ENCODE measurements around the gene SENP6.

Gene SENP6

DNA sequence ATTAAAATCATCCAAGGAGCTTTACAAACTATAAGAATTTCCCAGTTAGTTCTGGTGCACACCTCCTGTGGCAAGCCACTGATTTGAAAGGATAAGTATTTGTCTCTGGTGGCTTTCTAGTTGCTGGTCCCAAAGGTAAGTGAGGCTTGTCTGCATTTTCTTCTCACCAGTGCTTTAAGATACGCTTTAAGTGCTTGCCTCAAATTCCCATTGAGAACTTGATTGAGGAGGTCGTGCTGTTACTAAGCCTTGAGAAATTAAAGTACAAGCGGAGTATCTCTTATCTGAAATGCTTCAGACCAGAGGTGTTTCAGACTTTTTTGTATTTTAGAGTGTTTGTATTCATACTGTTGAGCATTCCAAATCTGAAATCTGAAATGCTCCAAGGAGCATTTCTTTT lies 117.5 kb downstream of the SENP6 start:
- Histone ChIP-seq H3K27ac (ENCODE audit: extremely low read depth, low read depth, low read length) (no peak overlapping the region), H3K36me3 (ENCODE audit: control insufficient read depth in 2 of 2, insufficient read depth in 1 of 2, low read length in 2 of 2) (peaks cover 15 to 21% of the 10 kb centered on the region in 2 experiments; a peak in 2 of 3 replicates), H3K9me3 (ENCODE audit: control insufficient read depth, insufficient read depth, low read depth, low read length) (no peaks in the 10 kb centered on the region), H3K4me3 (ENCODE audit: low read depth, low read length) (no peak overlapping the region), H3K4me1 (ENCODE audit: control insufficient read depth, insufficient read depth, low read length) (no peaks in the 10 kb centered on the region)
- ChIA-PET POLR2A (no interaction called here), CTCF (no interaction called here)
- TF ChIP-seq ZNF146 (tag by site-specific recombination; IDR thresholded peaks at IDR 0.05) (no peak), ZNF596 (tag by site-specific recombination; IDR thresholded peaks at IDR 0.05) (no peak), WT1 (tag by site-specific recombination; IDR thresholded peaks at IDR 0.05) (no peak), OSR2 (tag by site-specific recombination; IDR thresholded peaks at IDR 0.05) (no peak), ZNF174 (tag by site-specific recombination; IDR thresholded peaks at IDR 0.05) (no peak), ZFHX2 (tag by site-specific recombination; conservative IDR thresholded peaks at IDR 0.05) (no peak), ZNF629 (tag by site-specific recombination; IDR thresholded peaks at IDR 0.05) (no peak), PBX3 (CRISPR knock-in tag; IDR thresholded peaks at IDR 0.05) (no peak), ZNF843 (tag by site-specific recombination; IDR thresholded peaks at IDR 0.05) (no peak), ZNF398 (tag by site-specific recombination; IDR thresholded peaks at IDR 0.05) (no peak), ZNF830 (tag by site-specific recombination; IDR thresholded peaks at IDR 0.05; ENCODE audit: low read depth) (no peak), ZFP3 (tag by site-specific recombination; IDR thresholded peaks at IDR 0.05; ENCODE audit: low read depth) (no peak), ZNF214 (tag by site-specific recombination; IDR thresholded peaks at IDR 0.05; ENCODE audit: borderline replicate concordance) (no peak), MYNN (tag by site-specific recombination; IDR thresholded peaks at IDR 0.05; ENCODE audit: borderline replicate concordance) (no peak), ZSCAN30 (tag by site-specific recombination; IDR thresholded peaks at IDR 0.05) (no peak), ZNF155 (tag by site-specific recombination; IDR thresholded peaks at IDR 0.05) (no peak)
- TF ChIP-seq, protein P1, sequence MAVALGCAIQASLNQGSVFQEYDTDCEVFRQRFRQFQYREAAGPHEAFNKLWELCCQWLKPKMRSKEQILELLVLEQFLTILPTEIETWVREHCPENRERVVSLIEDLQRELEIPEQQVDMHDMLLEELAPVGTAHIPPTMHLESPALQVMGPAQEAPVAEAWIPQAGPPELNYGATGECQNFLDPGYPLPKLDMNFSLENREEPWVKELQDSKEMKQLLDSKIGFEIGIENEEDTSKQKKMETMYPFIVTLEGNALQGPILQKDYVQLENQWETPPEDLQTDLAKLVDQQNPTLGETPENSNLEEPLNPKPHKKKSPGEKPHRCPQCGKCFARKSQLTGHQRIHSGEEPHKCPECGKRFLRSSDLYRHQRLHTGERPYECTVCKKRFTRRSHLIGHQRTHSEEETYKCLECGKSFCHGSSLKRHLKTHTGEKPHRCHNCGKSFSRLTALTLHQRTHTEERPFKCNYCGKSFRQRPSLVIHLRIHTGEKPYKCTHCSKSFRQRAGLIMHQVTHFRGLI (tag by site-specific recombination; IDR thresholded peaks at IDR 0.05), result no peak

DNA sequence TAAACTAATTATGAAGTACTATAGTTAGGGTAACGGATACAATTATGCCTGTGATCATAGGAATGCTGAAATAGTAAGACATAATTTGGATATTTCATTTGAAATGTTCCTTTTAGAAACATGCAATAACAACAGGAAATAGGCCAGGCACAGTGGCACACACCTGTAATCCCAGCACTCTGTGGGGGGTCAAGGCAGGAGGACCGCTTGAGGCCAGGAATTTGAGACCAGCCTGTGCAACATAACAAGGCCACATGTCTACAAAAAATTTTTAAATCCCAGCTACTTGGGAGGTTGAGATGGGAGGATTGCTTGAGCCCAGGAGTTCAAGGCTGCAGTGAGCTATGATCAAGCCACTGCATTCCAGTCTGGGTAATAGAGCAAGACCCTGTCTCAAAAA lies 121.7 kb downstream of the SENP6 start:
- H3K4me3 ChIP-seq (ENCODE audit: low read depth, low read length), result no peak overlapping the region
- TF ChIP-seq ZNF544 (tag by site-specific recombination; IDR thresholded peaks at IDR 0.05) (no peak), ZNF785 (tag by site-specific recombination; IDR thresholded peaks at IDR 0.05) (no peak), TCF7L2 (IDR thresholded peaks at IDR 0.05; ENCODE audit: borderline replicate concordance, low read depth, low read length) (no peak), ZBTB17 (tag by site-specific recombination; IDR thresholded peaks at IDR 0.05) (no peak), SP3 (tag by site-specific recombination; IDR thresholded peaks at IDR 0.05) (no peak), KLF10 (tag by site-specific recombination; IDR thresholded peaks at IDR 0.05) (no peak), GLIS1 (tag by site-specific recombination; IDR thresholded peaks at IDR 0.05) (peak; percentile 78), ZBTB6 (tag by site-specific recombination; IDR thresholded peaks at IDR 0.05) (no peak)
- TF ChIP-seq, protein P2, sequence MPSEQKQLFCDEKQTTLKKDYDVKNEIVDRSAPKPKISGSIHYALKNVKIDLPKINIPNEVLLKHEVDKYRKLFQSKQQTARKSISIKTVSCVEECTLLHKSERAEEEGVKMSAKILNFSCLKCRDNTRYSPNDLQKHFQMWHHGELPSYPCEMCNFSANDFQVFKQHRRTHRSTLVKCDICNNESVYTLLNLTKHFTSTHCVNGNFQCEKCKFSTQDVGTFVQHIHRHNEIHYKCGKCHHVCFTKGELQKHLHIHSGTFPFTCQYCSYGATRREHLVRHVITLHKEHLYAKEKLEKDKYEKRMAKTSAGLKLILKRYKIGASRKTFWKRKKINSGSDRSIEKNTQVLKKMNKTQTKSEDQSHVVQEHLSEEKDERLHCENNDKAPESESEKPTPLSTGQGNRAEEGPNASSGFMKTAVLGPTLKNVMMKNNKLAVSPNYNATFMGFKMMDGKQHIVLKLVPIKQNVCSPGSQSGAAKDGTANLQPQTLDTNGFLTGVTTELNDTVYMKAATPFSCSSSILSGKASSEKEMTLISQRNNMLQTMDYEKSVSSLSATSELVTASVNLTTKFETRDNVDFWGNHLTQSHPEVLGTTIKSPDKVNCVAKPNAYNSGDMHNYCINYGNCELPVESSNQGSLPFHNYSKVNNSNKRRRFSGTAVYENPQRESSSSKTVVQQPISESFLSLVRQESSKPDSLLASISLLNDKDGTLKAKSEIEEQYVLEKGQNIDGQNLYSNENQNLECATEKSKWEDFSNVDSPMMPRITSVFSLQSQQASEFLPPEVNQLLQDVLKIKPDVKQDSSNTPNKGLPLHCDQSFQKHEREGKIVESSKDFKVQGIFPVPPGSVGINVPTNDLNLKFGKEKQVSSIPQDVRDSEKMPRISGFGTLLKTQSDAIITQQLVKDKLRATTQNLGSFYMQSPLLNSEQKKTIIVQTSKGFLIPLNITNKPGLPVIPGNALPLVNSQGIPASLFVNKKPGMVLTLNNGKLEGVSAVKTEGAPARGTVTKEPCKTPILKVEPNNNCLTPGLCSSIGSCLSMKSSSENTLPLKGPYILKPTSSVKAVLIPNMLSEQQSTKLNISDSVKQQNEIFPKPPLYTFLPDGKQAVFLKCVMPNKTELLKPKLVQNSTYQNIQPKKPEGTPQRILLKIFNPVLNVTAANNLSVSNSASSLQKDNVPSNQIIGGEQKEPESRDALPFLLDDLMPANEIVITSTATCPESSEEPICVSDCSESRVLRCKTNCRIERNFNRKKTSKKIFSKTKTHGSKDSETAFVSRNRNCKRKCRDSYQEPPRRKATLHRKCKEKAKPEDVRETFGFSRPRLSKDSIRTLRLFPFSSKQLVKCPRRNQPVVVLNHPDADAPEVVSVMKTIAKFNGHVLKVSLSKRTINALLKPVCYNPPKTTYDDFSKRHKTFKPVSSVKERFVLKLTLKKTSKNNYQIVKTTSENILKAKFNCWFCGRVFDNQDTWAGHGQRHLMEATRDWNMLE (tag by site-specific recombination; conservative IDR thresholded peaks at IDR 0.05; ENCODE audit: low read depth), result no peak
- H3K36me3 ChIP-seq (ENCODE audit: control insufficient read depth in 2 of 2, insufficient read depth in 1 of 2, low read length in 2 of 2), result no peaks in the 10 kb centered on the region
- ChIA-PET CTCF (interaction anchor here (0.7 to 1.0 kb wide), 2 partner anchors 50 to 152 kb away, joined by 3 to 6 read pairs; no protein-coding TSS in a partner anchor), POLR2A (interaction anchor here (0.6 to 0.7 kb wide), 2 partner anchors 117 to 483 kb away, joined by 3 read pairs; no protein-coding TSS in a partner anchor)
- H3K27ac ChIP-seq (ENCODE audit: extremely low read depth, low read depth, low read length), result no peak overlapping the region
- no peaks in the 10 kb centered on the region for H3K9me3 ChIP-seq (ENCODE audit: control insufficient read depth, insufficient read depth, low read depth, low read length)
- no peaks in the 10 kb centered on the region for H3K4me1 ChIP-seq (ENCODE audit: control insufficient read depth, insufficient read depth, low read length)

Measured in HEK293 (cell line).